Ovary (tissue), 3 donors: ENCODE results near the gene SEMA4D.

Source experiments
- CTCF ChIP-seq, 3 donors: fragments of 450-650 bp in 2 of 3; fragments of 200-600 bp in 1 of 3; IDR thresholded peaks; one replicate each; pipeline versions ENCODE4 v1.5.1 to v1.8.0; 2016 to 2022; ENCODE audit warnings: antibody characterized with exemption in 3 of 3, mild to moderate bottlenecking in 1 of 3
- EP300 ChIP-seq: sonication (generic); formaldehyde crosslinking; IDR thresholded peaks from one replicate; pipeline ENCODE4 v1.6.1; 2017; ENCODE audit warnings: antibody characterized with exemption
- POLR2A ChIP-seq: fragments of 450-650 bp; IDR thresholded peaks from one replicate; pipeline ENCODE4 v1.6.1; 2017; ENCODE audit warnings: antibody characterized with exemption, mild to moderate bottlenecking, moderate library complexity
- donor health status: DM: no; HTN: no; CAD: no.

DNA sequence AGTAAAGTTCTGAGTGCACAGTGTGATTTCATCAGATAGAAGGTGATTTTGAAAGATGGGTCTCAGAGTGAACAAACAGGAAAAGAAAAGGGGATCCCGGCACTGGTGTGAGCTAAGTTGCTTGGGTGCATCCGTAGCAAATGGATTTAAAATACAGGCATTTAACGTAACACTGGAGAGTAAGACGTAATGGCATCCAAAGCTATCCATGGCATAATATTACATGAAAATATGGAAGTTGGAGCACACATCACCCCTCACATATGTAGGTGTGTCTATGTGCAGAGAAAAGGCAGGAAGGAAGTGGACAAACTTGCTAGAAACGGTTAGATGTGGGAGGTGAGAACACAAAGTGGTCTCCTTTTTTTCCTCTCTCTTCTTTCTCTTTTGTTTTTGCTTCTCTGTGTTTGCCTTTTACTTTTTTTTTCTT is 38.2 kb upstream of the SEMA4D start:
- no peak for TF ChIP-seq CTCF (IDR thresholded peaks at IDR 0.05)
- no peak for TF ChIP-seq POLR2A
- no peak for TF ChIP-seq EP300
